DMS79 treated with DMSO at 0.1 percent for 48 hours (cell line): ENCODE results near the gene MCM10.
A peak's percentile ranks its signal among the peaks of the same experiment; 100 is the strongest.

ENCODE experiments used
- DNase-seq: peaks from one replicate; lab custom pipeline; 2025; lab: John Stamatoyannopoulos, UW

The MCM10 gene

DNA sequence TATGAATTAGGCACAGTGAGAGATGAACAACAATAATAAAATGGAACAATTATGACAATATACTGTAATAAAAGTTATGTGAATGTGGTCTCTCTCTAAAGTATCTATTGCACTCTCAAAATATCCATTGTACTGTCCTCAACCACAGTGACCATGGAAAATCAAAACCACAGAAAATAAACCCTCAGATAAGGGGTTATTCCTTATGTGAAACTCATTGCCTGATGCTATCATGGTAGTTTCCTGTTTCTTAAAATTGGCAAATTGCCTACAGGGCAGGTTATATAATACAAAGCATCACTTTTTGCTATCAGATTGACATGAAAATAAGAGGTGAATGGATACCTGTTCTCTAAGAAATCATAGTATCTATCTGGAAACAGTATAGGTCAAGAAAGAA, 3.8 kb downstream of the MCM10 start:
- no peak for DNase-seq

DNA sequence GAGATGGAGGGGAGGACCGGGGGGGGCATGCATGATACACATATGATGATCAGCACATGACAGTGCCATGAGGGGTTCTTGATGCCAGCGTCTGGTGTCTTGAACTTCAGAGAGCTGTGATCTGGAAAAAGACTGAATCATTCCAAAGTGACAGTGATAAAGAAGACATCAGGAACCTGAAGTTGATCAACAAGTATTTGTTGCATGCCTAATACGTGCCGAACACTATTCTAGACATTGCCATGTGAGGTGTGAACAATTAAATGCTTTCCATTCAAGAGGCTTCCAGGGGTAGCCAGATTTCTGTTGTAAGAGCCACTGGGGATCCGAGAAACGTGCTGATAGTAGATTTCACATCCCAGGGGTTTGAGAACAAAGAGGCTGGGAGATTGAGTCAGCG, 6.2 kb downstream of the MCM10 start:
- DNase-seq = no peak

DNA sequence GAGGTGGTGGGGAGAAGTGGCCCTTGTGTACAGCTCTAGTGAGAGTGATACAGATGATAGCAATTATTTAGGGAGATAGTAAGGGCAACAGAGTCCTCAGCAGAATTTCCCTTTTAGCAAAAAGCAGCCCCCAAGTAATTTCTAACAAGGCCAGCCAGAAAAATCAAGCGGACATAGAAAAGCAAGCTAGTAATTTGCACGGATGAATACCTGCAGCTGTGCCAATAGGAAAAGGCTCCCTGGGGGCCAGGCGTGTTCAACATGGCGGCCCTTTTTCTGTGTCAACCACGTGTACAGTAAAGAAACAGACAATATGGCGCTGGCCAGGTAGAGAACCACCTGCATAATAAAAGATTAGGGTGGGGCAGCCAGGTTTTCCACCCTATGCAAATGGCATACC, 7.4 kb downstream of the MCM10 start:
- no peak for DNase-seq

DNA sequence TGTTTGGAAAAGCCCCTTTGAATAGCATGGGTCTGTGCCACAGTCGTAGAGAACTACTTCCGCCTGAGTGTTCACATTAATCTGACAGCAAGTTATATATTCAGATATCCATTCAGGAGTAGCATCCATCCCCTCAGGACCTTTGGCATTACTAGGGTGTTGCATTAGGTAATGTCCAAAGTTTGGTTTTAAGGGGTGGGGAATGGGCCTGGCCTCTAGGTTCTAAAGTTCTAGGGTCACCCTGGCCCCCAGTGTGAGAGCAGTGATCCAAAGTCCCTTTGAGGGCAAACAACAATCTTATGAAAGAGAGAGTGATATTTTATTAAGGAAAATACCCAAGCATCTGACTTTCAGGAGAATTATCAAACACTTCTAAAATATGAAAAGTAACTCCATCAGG, 12.3 kb downstream of the MCM10 start:
- no peak for DNase-seq

DNA sequence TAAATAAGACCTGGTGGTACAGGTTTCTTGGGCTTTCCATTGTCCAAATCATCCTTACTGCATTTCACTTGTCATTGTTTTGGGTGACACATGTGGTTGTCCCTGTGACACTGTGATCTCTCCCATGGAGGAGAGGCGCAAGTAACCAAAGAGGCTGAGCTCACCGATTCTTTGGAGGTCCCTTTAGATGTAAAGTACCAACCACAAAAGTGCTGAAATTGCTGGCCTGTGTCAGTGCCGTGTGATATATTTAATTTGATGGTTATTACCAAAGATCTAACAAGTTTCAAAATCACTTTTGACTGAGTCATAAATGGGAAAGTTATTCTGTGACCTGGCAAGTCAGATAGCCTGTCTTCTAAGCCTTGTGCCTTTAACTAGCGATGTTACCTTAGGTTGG, 19.4 kb downstream of the MCM10 start:
- no peak for DNase-seq

DNA sequence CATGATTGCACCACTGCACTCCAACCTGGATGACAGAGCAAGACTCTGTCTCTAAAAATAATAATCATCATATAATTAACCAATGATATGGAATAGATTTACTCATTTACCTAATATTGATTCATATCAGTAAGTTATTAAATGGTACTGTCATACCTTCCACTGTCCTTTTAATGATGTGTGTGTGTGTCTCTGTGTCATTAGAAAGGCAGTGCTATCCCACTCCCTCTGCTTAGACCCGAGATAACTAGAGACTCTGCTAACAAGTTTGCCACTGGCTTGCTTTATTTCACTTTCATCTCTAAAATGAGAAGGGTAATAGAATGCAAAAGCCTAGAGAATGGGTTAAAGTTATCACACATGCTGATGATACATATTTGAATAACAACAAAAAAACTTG, 21.1 kb downstream of the MCM10 start:
- no peak for DNase-seq

DNA sequence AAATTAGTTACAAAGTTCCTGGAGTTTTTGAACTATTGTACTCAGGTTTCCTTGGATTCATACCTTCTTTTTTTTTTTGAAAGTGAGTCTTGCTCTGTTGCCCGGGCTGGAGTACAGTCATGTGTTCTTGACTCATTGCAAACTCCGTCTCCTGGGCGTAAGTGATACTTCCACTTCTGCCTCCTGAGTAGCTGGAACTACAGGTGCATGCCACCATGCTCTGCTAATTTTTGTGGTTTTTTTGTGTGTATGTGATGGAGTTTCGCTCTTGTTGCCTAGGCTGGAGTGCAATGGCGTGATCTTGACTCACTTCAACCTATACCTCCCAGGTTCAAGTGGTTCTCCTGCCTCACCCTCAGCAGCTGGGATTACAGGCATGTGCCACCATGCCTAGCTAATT, 22.3 kb downstream of the MCM10 start:
- no peak for DNase-seq

DNA sequence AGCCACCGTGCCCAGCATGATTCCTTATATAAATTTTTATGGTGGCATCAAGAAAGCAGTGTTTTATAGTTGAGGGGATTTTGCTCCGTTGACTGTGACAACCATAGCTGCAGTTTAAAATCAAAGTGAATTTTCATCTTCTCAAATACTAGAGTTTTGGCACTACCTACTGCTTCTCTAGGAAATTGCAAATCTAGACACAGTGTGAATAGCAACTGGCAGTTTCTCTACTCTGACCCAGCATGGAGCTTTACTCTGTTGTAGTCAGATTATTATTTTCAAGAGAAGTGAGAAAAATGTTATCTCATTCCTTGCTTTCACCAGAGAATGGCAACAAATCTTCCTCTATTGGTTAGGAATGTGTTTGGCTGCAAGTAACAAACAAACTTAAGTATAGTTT, 22.9 kb downstream of the MCM10 start:
- DNase-seq = no peak

DNA sequence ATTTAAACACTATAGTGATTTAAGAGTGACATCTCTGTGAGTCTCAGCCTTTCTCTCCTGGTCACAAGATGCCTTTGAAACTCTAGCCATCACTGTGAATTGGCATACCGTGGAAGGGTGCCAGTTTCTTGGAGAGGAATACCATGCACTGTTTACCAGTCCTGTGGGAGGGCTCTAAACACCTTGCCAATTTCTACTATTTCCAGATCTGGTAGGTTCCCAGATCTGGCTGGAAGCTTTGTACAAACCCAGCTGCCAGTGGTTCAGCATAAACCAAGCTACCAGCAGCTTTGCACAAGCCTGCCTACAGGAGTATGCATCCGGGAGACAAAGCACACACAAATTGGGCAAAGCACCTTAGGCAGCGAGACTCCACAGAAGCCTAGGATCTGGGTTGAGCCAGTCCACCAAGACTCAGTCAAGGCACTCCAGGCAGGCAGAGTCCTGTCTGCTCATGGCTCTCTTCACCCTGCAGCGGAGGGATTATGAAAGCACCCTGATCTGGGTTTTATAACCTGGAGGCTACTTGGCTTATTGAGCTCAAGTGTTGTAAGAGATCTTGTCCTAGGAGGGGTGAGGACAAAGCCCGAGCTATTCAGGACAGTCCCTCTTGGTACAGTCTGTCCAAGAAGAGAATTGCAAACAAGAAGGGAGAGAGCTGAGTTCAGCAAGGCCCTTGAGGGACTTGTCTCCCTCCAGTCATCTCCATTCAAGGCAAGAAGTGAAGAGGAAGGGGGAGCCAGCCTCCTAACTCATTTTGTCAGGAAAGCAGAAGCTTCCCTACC, 23.6 kb downstream of the MCM10 start:
- DNase-seq = peak; percentile 63

DNA sequence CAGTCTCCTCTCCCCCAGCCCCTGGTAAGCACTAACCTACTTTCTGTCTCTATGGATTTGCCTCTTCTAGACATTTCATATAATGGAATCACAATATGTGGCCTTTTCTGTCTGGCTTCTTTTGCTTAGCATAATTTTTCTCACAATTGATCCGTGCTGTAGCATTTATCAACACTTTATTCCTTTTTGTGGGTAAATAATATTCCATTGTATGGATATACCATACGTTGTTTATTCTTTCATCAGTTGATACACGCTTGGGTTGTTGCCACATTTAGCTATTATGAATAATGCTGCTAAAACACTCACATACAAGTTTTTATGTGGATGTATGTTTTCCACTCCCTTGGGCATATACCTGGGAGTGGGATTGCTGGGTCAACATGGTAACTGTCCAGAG, 25.8 kb downstream of the MCM10 start:
- DNase-seq = no peak

DNA sequence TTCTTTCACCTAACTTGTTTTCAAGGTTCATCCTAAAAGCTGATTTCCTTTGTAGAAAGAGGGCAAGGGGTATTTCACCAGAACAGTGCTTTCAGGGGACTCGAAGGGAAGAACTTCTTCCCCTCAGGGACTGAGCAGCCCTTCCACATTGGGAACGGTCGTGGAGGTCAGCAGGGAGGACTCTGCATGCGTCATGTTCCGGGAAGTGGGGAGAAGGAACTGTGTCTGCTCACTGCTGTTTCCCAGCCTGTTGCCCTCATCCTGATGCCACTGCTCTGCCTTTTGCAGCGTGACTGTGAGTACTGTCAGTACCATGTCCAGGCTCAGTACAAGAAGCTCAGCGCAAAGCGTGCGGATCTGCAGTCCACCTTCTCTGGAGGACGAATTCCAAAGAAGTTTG, 27.2 kb downstream of the MCM10 start:
- no peak for DNase-seq

DNA sequence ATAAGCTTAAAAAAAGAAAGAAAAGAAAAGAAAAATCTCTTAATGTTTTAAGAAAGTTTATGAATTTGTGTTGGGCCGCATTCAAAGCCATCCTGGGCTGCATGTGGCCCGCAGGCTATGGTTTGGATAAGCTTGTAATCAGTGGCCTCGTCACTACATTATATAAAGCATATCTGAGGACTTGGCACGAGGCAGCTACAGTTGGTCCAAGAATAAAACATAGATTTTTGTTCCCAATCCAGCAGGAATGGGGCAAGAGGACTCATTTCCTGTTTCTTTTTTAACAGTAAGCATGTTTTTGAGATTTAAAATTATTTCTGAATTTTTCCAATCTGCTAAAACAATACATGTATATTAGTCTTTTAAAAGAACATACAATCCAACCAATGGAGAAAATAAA, 28.6 kb downstream of the MCM10 start:
- DNase-seq = no peak

DNA sequence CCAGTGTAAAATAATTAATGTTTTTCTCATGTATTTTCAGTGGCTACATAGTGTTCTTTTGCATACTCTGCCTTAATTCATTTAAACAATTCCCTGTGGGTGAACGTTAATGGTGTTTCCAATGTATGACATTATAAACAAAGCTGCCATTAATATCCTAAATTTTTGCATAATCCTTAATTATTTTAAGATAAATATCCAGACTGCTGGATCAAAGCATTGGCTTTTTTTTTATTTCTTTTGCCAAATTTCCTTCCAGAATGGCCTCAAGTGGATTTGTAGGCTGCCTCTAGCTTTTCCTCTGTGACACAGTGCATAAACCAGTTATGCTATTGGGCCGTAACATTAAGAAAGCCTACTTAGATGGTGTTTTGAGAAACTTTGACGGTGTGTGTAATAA, 29.5 kb downstream of the MCM10 start:
- no peak for DNase-seq

DNA sequence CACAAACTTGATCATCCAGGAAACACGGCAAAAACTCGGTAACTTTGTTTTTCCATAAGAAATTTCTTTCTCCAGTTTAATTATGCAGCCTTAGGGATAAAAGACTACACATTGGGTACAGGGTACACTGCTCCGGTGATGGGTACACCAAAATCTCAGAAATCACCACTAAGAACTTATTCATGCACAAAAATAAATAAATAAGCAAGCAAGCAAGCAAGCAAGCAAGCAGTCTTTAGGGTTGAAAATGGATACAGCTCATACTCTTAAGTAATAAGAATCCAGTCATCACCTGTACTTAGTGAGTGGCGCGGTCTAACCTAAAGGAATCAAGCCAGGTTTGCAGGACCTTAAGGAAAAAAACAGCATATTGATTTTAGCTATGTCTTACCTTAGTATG, 30.0 kb downstream of the MCM10 start:
- DNase-seq = no peak

DNA sequence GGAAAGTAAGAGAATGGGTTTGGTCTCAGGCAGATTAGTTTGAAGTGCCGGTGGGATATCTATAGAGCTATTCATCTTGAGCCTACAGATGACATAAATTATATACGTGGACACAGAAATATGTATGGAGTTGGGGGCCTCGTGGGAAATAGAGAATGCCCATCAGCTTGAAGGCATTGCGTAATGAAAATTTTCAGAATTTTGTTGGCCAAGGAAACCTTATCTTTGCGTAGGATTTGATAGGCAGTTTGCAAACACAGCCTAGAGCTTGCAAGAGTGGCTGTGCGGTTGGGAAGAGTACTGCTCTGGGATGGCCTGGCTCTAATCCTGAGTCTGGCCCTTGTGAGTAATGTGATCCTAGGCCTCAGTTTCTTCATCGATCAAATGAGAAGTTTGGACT, 32.3 kb downstream of the MCM10 start:
- no peak for DNase-seq

DNA sequence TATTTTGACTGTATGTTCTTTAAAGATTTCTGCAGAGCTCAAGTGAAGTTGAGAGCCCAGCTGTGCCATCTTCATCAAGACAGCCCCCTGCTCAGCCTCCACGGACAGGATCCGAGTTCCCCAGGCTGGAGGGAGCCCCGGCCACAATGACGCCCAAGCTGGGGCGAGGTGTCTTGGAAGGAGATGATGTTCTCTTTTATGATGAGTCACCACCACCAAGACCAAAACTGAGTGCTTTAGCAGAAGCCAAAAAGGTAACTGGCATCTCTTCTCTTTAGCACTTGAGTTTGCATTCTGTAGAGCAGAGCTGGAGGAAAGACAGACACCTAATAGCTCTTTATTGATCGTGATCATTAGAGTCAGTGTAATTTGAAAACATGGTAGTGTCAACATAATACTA, 33.7 kb downstream of the MCM10 start:
- no peak for DNase-seq

DNA sequence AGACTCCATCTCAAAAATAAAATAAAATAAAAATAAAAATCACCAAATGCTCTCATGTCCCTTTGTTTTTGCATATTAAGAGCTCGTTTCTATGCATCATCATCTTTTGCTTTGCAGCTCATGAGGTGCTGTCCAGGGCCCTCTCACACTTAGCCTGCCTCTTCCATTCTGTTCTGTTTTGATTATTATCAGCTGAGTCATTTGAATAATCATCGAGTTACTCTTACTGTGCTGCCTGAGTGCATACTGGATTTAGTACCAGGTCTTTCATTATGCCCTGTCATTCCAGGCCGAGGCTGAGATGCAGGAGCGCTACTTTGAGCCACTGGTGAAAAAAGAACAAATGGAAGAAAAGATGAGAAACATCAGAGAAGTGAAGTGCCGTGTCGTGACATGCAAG, 39.8 kb downstream of the MCM10 start:
- no peak for DNase-seq

DNA sequence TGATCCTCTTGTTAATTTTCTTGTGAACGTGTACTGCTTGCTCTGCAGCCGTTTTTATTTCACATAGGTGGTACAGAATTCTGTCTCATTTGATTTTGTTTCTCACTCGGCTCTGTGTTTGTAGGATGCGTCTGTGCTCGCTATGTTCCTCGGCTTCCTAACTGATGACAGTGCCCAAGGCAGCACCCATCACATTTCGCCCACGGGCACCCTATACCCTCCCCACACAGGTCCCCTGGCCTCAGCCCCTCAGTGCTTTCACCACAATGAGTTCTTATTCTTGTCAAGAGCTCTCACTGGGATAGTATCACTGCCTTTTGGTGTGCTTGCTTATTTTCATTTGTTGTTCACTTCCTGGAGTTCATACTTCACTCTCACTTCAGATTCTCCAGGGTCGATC, 44.7 kb downstream of the MCM10 start:
- no peak for DNase-seq

DNA sequence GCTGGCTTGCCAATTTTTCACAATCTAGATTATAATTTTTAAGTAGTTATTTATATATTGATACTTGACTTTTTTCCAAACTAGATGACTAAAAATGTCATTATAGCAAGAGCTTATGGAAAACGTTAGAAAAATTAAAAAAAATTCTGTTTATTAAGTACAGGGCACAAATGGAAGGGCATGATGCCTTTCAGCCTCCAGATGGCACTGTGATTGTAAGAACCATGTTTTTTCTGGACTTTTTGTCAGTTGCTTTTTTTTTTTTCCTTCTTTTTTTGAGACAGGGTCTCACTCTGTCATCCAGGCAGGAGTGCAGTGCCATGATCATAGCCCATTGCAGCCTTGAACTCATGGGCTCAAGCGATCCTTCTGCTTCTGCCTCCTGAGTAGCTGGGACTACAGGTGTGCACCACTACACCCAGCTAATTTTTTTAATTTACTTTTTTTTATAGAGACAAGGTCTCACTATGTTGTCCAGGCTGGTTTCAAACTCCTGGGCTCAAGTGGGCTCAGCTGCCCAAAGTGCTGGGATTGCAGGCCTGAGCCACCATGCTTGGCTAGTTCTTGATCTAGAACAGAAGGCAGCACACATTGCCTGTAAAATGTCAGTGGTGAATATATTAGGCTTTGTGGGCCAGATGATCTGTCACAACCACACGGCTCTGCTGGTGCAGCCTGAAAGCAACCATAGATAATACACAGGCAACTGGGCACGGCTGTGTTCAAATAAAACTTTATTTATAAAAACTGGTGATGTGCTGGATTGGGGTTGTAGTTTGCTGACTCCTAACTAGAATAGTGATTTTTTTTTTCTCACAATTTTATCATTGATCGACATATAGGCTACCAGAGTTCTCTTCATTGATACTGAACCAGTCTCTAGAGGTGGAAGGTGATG, 45.4 kb downstream of the MCM10 start:
- DNase-seq = no peak

DNA sequence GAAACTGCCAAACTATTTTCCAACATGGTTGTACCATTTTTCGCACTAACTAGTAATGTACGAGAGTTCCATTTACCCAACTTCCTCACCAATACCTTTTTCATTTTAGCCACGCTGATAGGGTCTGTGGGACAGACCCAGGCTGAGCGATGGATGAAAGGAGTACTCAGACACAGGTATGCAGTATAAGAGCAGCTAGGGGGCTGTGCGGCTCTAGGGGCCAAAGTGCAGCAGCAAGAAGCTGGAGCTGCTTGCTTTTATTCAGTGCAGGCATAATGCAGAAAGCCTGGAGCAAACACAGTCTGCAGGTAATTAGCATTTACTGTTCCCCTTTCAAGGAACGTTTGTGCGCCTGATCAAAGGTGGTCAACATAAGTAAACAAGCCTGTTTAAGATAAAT, 51.8 kb downstream of the MCM10 start:
- DNase-seq = no peak

DNA sequence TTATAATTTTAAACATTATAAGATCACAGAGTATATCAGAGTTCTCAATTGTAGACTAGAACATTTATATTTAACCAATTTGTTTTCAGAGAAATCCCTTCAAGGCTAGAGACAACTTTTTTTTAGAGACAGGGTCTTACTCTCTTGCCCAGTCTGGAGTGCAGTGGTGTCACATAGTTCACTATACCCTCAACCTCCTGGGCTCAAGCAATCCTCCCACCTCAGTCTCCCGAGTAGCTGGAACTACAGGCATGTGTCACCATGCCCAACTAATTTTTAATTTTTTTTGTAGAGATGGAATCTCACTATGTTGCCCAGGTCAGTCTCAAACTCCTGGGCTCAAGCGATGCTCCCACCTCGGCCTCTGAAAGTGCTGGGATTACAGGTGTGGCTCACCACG, 57.5 kb downstream of the MCM10 start:
- DNase-seq = no peak

DNA sequence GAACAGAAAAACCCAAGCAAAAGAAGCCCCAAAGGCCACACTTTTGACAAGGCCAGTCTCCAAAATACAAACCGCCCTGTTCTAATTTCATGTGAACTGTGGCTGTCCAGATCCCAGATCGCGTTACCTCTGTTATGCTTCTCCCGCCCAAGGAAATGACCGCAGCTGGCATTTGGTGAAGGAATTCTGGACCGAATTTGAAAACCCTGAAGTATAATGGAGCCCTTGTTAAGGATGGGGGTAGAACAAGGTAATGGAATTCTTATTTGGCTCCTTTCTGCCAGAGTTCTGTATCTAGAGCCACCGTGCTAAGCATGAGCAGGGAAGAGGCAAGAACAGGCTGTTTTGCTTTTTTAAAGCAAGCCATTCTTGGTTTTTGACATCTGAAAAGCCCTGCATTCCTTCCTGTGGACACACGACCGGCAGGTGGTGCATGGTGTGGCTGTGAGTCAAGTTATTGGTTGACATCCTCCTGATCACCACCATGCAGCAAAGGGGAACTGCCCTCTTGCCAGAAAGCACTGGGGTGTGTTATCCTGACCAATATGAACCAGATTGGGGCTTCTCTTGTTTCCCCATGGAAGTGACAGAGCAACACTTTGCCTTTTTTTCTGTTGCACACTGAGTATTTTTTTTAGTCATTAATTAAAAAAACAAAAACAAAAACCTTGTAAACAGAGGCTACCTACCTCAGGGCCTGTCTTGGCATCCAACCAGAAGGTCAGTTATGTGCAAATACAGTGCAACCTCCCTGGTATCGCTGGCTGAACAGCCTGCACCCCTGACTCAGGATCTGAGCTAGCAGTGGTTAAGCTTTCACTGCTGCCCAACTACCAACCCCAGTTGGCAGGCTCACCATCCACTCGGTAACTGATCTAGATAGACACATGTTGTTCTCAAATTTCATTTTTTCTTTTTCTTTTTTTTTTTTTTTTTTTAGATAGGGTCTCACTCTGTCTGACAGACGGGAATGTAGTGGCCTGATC, 58.6 kb downstream of the MCM10 start:
- no peak for DNase-seq
